Transverse colon (tissue), 4 donors: ENCODE measurements around the gene TNFRSF14.

ENCODE experiments used
- CTCF ChIP-seq, 5 experiments: fragments of 200-600 bp in 3 of 5; fragments of 450-650 bp in 2 of 5; sonication (generic) in 3 of 5; IDR thresholded peaks; 1 replicate in 2 of 5; 2 replicates in 3 of 5; pipeline ENCODE4 v1.5.1; 2016 to 2017; ENCODE audit warnings: antibody characterized with exemption in 5 of 5, inconsistent platforms in 3 of 5, mild to moderate bottlenecking in 2 of 5, moderate library complexity in 1 of 5
- EP300 ChIP-seq: sonication (generic); formaldehyde crosslinking; IDR thresholded peaks from one replicate; pipeline ENCODE4 v1.6.1; 2017; ENCODE audit warnings: antibody characterized with exemption, low read depth
- POLR2A ChIP-seq: fragments of 450-650 bp; IDR thresholded peaks from one replicate; pipeline ENCODE4 v1.6.1; 2016; ENCODE audit warnings: antibody characterized with exemption, mild to moderate bottlenecking, moderate library complexity
- POLR2AphosphoS5 ChIP-seq, 3 donors: sonication (generic); formaldehyde crosslinking; IDR thresholded peaks; one replicate each; pipeline ENCODE4 v1.6.1; 2016; ENCODE audit warnings: antibody characterized with exemption in 3 of 3

- no peak for TF ChIP-seq CTCF (IDR thresholded peaks at IDR 0.05)
- no peak for TF ChIP-seq POLR2AphosphoS5 (IDR thresholded peaks at IDR 0.05)
- TF ChIP-seq POLR2A: no peak
- TF ChIP-seq EP300: no peak
These were observed 56.6 kb downstream of the TNFRSF14 start for GRCh38 chr1:2612591-2613365.
